Tibial nerve (tissue), 4 donors: Measurements from ENCODE around the gene LY86. TPM values are rescaled to one million over a fixed set of nuclear protein-coding genes. Genes with fewer than 3 reads are reported as not detected.

Experiments used
- DNase-seq, 2 donors: peaks; one replicate each; pipeline ENCODE4 v3.0.0-alpha.2; 2019; ENCODE audit warnings: low spot score in 2 of 2
- H3K27ac ChIP-seq, 4 donors: fragments of 200-600 bp; sonication (generic) in 3 of 4; one replicate each; pipeline ENCODE4 v1.5.1; 2017 to 2019; ENCODE audit warnings: mild to moderate bottlenecking in 1 of 4
- H3K27me3 ChIP-seq, 2 donors: fragments of 200-600 bp; sonication (generic) in 1 of 2; one replicate each; pipeline versions ENCODE4 v1.5.1 to v1.6.0; 2017 to 2019
- H3K36me3 ChIP-seq, 3 donors: fragments of 200-600 bp; sonication (generic); one replicate each; pipeline ENCODE4 v1.5.1; 2018 to 2019
- H3K4me1 ChIP-seq, 4 donors: fragments of 200-600 bp; sonication (generic) in 3 of 4; one replicate each; pipeline ENCODE4 v1.5.1; 2017 to 2019
- H3K4me3 ChIP-seq, 4 donors: fragments of 200-600 bp; sonication (generic) in 3 of 4; one replicate each; pipeline ENCODE4 v1.5.1; 2017 to 2019; ENCODE audit warnings: mild to moderate bottlenecking in 1 of 4, moderate library complexity in 1 of 4
- H3K9me3 ChIP-seq, 4 donors: fragments of 200-600 bp; sonication (generic) in 3 of 4; one replicate each; pipeline ENCODE4 v1.5.1; 2017 to 2019
- EP300 ChIP-seq, 2 donors: sonication (generic); formaldehyde crosslinking; IDR thresholded peaks; one replicate each; pipeline ENCODE4 v1.6.1; 2017; ENCODE audit warnings: antibody characterized with exemption in 2 of 2, mild to moderate bottlenecking in 1 of 2
- POLR2A ChIP-seq, 2 donors: fragments of 450-650 bp; IDR thresholded peaks; one replicate each; pipeline ENCODE4 v1.6.1; 2017; ENCODE audit warnings: antibody characterized with exemption in 2 of 2, mild to moderate bottlenecking in 2 of 2, moderate library complexity in 2 of 2
- WGBS, 2 donors: methylation state at CpG; one replicate each; pipeline ENCODE4 v1.1.5; 2018; 5-methylcytosine and 5-hydroxymethylcytosine counted together
- total RNA-seq, 4 donors: library from RNA; depleted of rRNA; stranded (reverse); fragments of >200 nt; gene quantifications; one replicate each; pipeline ENCODE4 v1.1.0, GENCODE V29; 2016
- TF ChIP-seq, protein P1 (sequence below), 5 experiments: fragments of 200-600 bp in 3 of 5; fragments of 450-650 bp in 2 of 5; sonication (generic) in 3 of 5; IDR thresholded peaks; one replicate each; pipeline ENCODE4 v1.5.1; 2016 to 2019; ENCODE audit warnings: antibody characterized with exemption in 5 of 5, mild to moderate bottlenecking in 3 of 5, moderate library complexity in 2 of 5

Gene LY86
- total RNA-seq, 4 donors from 2014 or later = 0.60 to 8.3 (median 4.5) TPM

DNA sequence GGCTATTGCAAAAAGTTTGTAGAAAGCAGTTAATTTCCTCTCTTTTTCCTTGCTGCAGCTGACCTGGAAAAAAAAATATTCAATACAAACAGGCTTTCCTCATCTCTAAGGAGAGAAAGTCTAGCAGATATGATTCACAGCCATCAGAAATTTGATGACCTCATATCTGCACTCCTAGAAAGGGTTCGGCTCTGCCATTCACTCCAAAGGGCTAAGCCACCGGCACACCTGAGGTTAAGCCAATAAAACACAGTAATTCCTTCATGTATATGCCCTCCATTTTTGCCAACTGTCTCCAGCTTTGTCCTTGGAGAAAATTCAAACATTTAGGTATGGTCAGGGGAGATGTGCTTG is 18.7 kb upstream of the LY86 start:
- no peak for DNase-seq
- Histone ChIP-seq H3K4me1 (no peaks in the 10 kb centered on the region), H3K27me3 (no peaks in the 10 kb centered on the region), H3K27ac (no peak overlapping the region), H3K36me3 (no peaks in the 10 kb centered on the region), H3K9me3 (peaks cover 0 to 12% (median 3%) of the 10 kb centered on the region in 4 donors), H3K4me3 (no peak overlapping the region)
- 71 to 75% methylated on average over 2 of the region's 2 CpGs for WGBS, 2 donors
- TF ChIP-seq, protein P1, sequence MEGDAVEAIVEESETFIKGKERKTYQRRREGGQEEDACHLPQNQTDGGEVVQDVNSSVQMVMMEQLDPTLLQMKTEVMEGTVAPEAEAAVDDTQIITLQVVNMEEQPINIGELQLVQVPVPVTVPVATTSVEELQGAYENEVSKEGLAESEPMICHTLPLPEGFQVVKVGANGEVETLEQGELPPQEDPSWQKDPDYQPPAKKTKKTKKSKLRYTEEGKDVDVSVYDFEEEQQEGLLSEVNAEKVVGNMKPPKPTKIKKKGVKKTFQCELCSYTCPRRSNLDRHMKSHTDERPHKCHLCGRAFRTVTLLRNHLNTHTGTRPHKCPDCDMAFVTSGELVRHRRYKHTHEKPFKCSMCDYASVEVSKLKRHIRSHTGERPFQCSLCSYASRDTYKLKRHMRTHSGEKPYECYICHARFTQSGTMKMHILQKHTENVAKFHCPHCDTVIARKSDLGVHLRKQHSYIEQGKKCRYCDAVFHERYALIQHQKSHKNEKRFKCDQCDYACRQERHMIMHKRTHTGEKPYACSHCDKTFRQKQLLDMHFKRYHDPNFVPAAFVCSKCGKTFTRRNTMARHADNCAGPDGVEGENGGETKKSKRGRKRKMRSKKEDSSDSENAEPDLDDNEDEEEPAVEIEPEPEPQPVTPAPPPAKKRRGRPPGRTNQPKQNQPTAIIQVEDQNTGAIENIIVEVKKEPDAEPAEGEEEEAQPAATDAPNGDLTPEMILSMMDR (IDR thresholded peaks at IDR 0.05) = no peak
- TF ChIP-seq EP300 (IDR thresholded peaks at IDR 0.05) = no peak
- no peak for TF ChIP-seq POLR2A (IDR thresholded peaks at IDR 0.05)

DNA sequence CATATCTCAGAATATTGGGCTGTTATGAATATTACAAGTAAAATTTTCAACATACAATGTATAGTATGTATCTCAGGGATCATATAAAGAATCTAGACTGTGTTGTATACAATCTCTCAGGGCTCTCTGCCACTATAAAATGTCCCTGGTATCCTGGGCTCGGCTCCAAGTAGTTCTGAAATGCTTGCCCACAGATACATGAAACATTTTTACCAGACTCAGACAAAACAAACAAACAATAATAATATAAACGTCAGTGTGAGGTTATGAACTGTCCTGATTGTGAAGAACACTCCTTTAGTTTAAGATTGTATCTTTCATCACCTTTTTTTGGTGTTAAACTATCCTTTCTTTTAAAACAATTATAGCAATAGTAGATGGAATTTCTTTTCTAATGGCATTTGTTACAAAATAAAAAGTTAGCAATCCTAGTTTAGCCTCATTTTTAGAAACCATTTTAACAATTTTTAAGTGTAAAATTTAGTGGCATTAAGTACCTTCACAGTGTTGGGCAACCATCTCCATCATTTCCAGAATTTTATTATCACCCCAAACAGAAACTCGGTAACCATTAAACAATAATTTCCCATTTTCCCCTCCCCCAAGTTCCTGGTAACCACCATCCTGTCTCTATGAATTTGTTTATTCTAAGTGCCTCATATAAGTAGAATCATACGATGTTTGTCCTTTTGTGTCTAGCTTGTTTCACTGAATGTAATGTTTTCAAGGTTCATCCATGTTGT is 17.4 kb upstream of the LY86 start:
- DNase-seq = no peak
- peaks cover 0 to 12% (median 4%) of the 10 kb centered on the region in 4 donors for H3K9me3 ChIP-seq
- H3K27me3 ChIP-seq = no peaks in the 10 kb centered on the region
- H3K4me3 ChIP-seq = no peak overlapping the region
- no peaks in the 10 kb centered on the region for H3K4me1 ChIP-seq
- TF ChIP-seq POLR2A (IDR thresholded peaks at IDR 0.05) (no peak), EP300 (IDR thresholded peaks at IDR 0.05) (no peak)
- TF ChIP-seq, protein P1 (IDR thresholded peaks at IDR 0.05) = no peak
- no peaks in the 10 kb centered on the region for H3K36me3 ChIP-seq
- H3K27ac ChIP-seq = no peak overlapping the region
- WGBS, 2 donors = 58 to 65% methylated on average over 4 of the region's 4 CpGs

DNA sequence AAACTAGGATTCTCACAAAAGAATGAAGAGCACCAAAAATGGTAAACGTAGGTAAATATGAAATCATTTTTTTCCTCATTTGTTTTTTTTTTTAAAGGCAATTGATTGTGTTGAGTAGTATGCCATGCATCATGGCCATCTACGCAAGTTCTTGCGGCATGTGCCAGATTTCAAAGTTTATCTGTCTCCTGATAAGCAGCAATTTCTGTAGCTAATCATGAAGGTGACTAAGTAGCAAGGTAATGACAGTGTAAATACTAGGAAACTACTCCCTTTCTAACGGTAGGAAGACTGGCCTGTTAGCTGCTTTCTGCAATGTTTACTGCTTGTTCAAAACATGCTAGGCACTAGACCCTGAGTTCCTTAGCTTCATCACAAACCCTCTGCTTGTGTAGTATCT is 13.4 kb upstream of the LY86 start:
- H3K27me3 ChIP-seq = no peaks in the 10 kb centered on the region
- H3K9me3 ChIP-seq = peaks cover 0 to 12% (median 4%) of the 10 kb centered on the region in 4 donors
- 88 to 91% methylated on average over 4 of the region's 4 CpGs for WGBS, 2 donors
- no peak overlapping the region for H3K4me3 ChIP-seq
- H3K4me1 ChIP-seq = no peaks in the 10 kb centered on the region
- TF ChIP-seq EP300 (IDR thresholded peaks at IDR 0.05) = no peak
- TF ChIP-seq, protein P1 (IDR thresholded peaks at IDR 0.05) = no peak
- DNase-seq = no peak
- H3K27ac ChIP-seq = no peak overlapping the region
- H3K36me3 ChIP-seq = no peaks in the 10 kb centered on the region

DNA sequence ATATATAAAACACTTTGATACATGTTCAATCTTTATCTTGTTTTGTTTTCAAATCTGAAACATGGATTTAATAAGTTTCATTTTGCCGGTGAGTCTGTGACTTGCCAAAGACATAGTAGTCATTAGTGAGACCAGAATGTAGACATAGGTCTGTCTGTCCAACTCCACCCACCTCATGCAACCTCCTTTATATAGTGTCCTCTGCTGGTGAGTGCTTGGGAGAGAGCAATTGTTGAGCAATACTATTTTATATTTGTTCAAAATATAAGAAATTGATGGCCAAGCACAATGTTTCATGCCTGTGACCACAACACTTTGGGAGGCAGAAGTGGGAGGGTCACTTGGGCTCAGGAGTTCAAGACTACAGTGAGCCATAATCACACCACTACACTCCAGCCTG is 10.8 kb upstream of the LY86 start:
- Histone ChIP-seq H3K27ac (no peak overlapping the region), H3K27me3 (no peaks in the 10 kb centered on the region), H3K36me3 (no peaks in the 10 kb centered on the region), H3K9me3 (peaks cover 0 to 12% (median 4%) of the 10 kb centered on the region in 4 donors), H3K4me1 (no peaks in the 10 kb centered on the region), H3K4me3 (no peak overlapping the region)
- TF ChIP-seq, protein P1 (IDR thresholded peaks at IDR 0.05) = no peak
- no peak for TF ChIP-seq POLR2A (IDR thresholded peaks at IDR 0.05)
- 91 to 100% methylated on average over 1 of the region's 1 CpG for WGBS, 2 donors
- DNase-seq = no peak

DNA sequence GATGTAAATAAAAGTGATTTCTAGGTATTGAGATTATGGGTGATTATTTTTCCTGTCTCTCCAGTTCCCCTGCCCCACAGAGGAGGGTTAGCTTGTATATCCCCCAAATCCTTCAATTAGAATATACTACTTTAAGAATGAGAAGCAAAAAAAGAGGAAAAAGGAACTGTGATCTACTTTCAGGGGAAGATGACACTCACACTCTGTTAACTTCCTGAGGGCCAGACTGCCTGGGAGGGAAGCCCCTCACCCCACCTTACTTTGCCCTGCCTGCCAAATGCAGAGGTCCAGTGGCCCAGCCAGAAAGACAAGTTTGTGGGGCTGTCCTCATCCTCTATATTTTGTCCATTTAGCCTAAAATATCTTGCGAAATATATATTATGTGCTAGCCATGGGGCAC is 9.2 kb upstream of the LY86 start:
- no peak overlapping the region for H3K4me3 ChIP-seq
- WGBS, 2 donors = 87 to 97% methylated on average over 1 of the region's 1 CpG
- DNase-seq = no peak
- H3K4me1 ChIP-seq = no peaks in the 10 kb centered on the region
- no peaks in the 10 kb centered on the region for H3K27me3 ChIP-seq
- H3K9me3 ChIP-seq = peaks cover 0 to 5% (median 2%) of the 10 kb centered on the region in 4 donors
- TF ChIP-seq POLR2A (IDR thresholded peaks at IDR 0.05) (no peak), EP300 (IDR thresholded peaks at IDR 0.05) (no peak)
- TF ChIP-seq, protein P1 (IDR thresholded peaks at IDR 0.05) = no peak
- no peaks in the 10 kb centered on the region for H3K36me3 ChIP-seq
- H3K27ac ChIP-seq = no peak overlapping the region
